Left lobe of liver (tissue), 2 donors: ENCODE measurements around the gene VPS37C. TPM values are rescaled to one million over a fixed set of nuclear protein-coding genes. Genes with fewer than 3 reads are reported as not detected.
"Not testable (repeated sequence)": the region's sequence is repeated elsewhere in the genome, so short reads cannot be mapped to it uniquely, and the experiment has no call there.

Experiments used
- ATAC-seq: fragments of 200-7000 bp; cut with Tn5 transposase; one replicate; pipeline ENCODE4 v1.9.1; 2020; ENCODE audit warnings: mild to moderate bottlenecking, moderate library complexity
- DNase-seq: peaks from one replicate; pipeline ENCODE4 v3.0.0-alpha.2; 2020; ENCODE audit warnings: low spot score
- total RNA-seq: library from RNA; stranded (reverse); gene quantifications from one replicate; pipeline ENCODE4 v1.2.1, GENCODE V29; 2021
- donor health status: DM: no; HTN: no; CAD: no; lungs with moderate emphysema.
- donor health status: DM: no; HTN: yes; CAD: no.

The VPS37C gene
- total RNA-seq: 5.9 TPM

DNA sequence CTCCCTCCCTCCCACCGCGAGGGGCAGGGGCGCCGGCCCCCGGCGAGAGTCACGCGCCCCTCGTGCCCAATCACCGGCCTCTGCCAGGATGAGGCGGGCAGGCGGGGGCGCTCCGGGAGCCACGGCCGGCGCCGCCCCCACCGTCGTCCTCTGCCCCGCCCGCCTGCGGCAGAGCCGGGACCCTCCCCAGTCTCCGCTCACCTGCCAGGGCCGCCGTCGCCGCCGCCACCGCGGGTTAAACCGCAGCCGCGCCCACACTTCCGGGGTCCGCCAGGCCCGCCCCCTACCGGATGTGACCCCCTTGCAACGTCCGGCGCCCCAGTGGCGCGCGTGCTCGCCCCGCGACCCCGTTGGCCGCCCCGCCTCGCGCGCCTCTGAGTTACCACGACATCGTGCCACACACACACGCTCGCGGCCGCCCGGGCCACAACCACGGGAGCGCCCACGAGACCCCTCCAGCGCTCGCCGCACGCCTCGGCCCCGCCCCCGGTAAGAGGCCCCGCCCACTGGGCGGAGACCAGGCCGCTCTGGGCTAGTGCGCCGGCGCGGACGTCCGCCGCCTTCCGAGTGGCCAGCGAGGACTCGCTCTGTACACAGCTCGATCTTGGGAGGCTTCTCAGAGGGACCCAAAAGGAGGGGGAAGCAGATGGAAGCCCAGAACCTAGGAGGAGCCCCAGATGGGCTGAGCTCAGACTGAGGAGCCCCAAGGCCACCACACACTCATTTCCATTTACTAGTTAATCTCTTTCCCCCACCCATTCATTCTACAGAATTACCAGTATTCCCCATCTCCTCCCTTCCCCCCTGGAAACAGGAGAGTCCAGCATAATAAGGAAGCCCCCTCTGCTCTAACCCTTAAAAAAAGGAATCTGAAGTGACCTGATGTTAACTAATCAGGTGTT lies at the start of gene VPS37C:
TSS of gene VPS37C (minus strand) at position 237 of the 902 bp plus-strand sequence. CDS start 22,597 bp downstream, outside the sequence.
- ATAC-seq: peak; percentile 94
- peak; percentile 91 for DNase-seq

GRCh38 chr11:61210629-61211028 lies 49.4 kb upstream of the VPS37C start:
- DNase-seq, ATAC-seq: not testable (repeated sequence)

GRCh38 chr11:61207636-61208310 lies 46.5 kb upstream of the VPS37C start:
- not testable (repeated sequence) for DNase-seq, ATAC-seq

DNA sequence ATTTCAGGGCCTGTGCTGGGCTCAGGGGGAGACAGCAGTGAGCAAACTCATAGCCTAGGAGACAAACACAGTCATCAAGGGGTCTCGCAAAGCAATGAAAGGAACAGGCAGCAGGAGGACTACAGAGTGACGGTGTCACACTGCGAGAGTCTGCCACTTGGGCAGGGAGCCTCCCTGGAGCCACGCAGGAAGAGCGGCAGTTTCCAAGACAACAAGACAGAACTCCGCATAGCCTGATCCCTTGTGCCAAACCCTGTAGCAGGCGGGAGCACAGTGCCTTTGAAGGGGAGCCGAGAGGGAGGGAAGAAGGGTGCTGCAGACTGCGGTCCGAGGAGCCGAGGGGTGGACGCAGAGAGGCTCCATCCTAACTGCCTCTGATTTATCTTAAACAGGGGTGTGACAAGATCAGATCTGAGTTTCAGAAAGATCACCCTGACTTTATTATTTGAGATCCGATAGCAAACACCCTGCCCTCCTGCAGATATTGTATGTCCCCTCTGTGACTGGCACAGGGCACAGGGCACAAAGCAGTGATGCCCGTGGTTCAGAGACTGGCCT lies 43.4 kb upstream of the VPS37C start:
- ATAC-seq, DNase-seq: not testable (repeated sequence)

GRCh38 chr11:61203873-61204272 lies 42.6 kb upstream of the VPS37C start:
- DNase-seq: not testable (repeated sequence)
- peak; percentile 47 for ATAC-seq

DNA sequence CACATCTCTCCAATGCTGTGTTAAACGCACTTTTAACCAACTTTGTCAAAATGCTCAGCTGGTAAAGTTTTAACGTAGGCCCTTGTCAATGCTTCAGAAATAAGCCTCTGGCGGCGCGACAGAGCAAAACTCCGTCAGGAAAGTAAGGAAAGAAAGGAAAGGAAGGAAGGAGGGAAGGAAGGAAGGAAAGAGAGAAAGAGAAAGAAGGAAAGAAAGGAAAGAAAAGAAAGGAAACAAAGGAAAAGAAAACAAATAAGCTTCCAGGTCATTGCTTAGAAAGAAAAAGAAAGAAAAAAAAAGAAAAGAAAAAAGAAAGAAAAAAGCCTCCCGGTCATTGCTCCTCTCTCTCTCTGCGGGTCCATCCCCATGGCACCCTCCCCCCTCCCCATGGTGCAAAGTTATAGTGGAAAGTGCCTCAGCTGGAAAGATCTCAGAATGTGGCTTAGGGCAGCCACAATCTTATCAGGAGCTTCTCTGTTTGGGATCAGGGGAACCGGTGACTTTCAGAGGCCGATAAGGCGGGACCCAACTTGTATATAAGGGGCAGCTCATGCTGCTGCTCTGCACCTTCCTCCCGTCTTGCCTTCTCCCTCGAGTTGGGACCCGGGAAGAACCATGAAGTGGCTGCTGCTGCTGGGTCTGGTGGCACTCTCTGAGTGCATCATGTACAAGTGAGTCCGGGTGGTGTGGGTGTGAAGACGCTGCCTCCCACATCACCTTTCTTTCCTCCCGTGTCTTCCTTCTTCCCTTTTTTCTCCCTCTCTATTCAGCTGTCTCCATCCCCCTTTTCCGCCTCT lies 41.9 kb upstream of the VPS37C start, which contains the start of gene PGA3:
TSS of gene PGA3 (plus strand) at position 566 of the 797 bp plus-strand sequence. CDS start at position 616, 50 bp downstream.
- DNase-seq, ATAC-seq: not testable (repeated sequence)

- ATAC-seq (no peak), DNase-seq (no peak)
Observed at GRCh38 chr11:61201476-61201875, 40.2 kb upstream of the VPS37C start.

DNA sequence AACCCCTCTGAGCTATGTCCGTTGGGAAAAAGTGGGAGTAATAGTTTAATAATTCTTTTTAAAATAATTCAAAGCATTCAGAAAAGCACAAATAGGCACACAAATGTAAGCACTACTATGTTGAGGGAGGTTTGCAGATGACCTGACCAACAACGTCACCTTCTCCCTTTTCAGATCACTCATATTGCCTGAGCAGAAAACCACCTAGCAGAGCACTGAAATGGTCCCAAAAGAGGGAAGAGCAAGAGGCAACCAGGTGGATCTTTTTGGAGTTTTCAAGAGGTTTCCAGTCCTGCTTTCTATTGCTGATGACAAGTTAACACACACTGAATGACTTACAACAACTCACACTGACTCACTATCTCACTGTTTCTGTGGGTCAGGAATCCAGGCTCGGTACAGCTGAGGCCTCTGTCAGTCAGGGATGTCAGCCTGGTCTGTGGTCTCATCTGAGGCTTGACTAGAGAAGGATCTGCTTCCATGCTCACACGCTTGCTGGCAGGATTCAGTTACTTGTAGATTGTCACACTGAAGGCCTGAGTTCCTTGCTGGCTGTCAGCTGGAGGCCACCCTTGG lies 37.8 kb upstream of the VPS37C start:
- ATAC-seq (no peak), DNase-seq (no peak)

DNA sequence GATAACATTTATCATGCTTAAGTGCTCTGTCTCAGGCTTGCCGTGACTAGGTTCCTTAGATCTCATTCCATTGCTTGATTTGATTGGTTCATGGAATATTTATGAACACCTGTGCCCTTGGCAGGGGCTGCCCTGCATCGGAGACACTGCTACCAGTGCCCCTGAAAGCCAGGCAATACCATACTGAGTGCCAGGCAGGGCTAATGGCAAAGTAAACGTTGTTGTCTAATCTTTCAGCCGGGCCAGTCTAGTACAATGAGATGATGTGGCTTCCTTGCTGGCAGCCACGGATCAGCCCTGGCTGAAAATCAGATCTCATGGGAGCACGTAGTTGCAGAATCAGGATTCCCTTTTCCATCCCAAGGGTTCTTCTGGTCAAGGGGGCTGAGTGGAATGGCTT lies 37.1 kb upstream of the VPS37C start:
- ATAC-seq (no peak), DNase-seq (no peak)

GRCh38 chr11:61195719-61196118 lies 34.5 kb upstream of the VPS37C start:
- DNase-seq: no peak

DNA sequence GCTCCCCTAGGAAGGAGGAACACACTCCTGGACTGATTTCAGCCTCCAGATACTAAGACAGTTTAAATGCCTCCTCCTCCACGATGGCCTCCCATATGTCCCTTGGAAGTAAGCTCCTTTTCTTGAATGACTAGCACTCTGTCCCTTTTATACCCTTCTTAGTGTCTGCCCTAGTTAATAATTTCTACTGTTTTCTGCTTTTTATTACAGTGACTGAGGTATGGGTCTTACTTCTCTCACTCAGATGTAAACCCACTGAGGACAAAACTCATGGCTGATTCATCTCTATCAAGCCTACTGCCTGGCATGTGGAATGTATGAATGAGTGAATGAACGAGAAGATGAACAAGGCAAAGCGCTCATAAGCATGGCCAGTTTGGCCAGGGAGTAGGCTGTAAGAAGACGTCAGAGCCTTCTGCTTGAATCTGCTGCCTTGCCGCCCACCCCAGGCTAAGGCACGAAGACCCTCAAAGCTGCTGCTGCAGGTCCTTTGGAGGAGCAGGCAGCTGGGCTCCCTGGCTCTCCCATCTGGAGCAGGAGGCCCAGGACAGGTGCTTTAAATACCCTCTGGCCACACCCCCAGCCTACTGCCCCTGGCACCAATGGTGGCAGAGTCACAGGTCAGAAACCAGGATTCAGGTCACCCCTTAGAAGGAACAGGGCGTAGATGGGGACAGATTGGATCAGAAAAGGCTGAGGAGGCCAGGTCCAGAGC lies 33.9 kb upstream of the VPS37C start:
- DNase-seq: no peak
- ATAC-seq: no peak

More at GRCh38 chr11:61195719-61196118, 34.5 kb upstream of the VPS37C start:
- no peak for ATAC-seq

DNA sequence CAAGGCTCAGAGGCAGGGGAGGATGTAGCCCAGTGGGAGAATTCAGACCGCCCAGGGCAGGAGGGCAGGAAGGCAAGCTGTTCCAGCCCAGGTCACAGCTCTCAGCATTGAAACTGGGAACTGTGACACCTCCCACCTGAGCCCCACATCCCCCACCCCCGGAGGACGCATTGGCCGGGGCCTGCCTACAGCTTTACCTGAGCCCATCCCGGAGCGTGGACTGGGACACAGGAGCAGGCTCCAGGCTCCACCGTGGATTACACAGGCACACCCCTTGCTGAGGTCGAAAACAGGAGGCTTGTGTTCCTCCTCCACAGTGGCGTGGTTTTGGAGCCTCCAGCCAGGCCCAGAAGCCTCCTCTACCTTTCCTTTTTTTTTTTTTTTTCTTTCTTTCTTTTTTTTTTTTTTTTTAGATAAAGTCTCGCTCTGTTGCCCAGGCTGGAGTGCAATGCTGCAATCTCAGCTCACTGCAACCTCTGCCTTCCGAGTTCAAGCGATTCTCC lies 33.0 kb upstream of the VPS37C start:
- no peak for DNase-seq
- ATAC-seq: no peak

DNA sequence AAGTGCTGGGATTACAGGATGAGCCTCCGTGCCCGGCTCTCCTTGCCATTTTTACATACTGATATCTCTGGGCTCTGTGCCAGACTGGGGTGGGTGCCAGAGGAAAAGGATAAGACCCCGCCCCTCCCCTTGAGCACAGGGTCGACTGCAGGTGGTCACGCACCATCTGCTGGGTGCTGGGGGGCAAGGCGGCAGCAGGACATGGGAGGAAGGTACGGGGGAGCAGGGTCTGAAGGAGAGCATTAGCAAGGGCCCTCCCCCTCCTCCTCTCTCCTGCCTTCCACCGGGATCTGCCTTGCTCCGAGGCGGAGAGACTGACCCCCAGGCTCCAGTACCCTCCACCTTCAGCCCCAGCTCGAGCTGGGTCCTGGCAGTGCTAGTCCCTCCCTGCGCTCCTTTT lies 32.4 kb upstream of the VPS37C start:
- no peak for ATAC-seq

GRCh38 chr11:61189933-61190332 lies 28.7 kb upstream of the VPS37C start:
- ATAC-seq (no peak), DNase-seq (no peak)

More for the DNA sequence above, 32.4 kb upstream of the VPS37C start:
- no peak for DNase-seq

DNA sequence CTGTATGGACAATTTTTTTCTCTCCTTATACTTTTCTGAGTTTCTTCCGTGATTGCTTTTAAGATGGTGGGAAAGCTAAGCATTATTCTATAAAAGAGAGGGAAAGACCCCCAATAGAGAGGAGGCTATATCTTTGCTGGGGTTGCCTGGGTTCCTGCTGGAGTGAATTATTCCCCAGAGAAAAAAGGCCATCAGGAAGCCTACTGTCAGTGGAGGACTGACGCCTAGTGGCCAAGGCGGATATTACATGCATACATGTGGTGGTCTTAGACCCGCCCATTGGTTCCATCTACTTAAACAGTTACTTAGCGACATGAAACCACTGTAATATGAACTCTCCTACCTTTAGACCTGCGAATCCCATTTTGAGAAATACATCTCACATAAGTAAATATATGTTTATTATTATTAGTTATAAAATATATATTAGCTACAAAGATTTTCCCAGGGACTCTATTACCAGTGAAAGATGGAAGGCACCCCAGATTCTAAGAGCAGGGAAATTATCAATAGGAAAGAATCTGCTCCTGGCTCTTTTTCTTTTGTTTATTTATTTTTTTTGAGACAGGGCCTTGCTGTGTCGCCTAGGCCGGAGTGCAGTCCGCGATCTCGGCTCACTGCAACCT lies 26.4 kb upstream of the VPS37C start:
- DNase-seq (peak; percentile 63), ATAC-seq (peak; percentile 92)

- DNase-seq: no peak
- ATAC-seq: no peak
Observed at GRCh38 chr11:61186504-61186903, 25.3 kb upstream of the VPS37C start.

DNA sequence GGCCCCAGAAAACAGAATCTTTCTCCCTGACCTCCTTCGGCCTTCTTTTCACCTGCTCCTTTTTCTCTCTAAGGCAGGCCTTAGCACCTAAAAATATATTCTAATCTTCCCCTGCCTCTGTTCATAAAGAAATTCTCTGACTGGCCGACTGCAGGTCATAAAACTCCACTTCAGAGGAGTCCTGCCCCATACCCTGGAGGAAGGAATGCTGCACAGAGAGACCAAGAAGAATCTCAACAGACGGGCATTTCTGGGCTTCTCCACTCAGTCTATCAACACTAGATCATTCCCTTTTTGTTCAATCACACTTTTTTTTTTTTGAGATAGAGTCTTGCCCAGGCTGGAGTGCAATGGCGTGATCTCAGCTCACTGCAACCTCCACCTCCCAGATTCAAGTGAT lies 22.4 kb upstream of the VPS37C start:
- DNase-seq: no peak
- no peak for ATAC-seq

- DNase-seq: no peak
- no peak for ATAC-seq
Observed at GRCh38 chr11:61181489-61181888, 20.3 kb upstream of the VPS37C start.

DNA sequence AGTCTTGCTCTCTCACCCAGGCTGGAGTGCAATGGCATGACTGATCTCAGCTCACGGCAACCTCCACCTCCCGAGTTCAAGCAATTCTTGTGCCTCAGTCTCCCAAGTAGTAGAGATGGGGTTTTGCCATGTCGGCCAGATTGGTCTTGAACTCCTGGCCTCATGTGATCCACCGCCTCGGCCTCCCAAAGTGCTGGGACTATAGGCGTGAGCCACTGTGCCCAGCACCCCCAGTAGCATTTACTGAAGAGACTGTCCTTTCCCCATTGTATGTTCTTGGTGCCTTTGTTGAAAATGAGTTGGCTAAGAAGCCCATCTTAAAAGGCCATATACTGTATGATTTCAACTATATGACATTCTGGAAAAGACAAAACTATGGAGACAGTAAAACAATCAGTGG lies 19.0 kb upstream of the VPS37C start:
- ATAC-seq, DNase-seq: not testable (repeated sequence)
